ENCODE results near the gene PALM.

PALM gene

DNA sequence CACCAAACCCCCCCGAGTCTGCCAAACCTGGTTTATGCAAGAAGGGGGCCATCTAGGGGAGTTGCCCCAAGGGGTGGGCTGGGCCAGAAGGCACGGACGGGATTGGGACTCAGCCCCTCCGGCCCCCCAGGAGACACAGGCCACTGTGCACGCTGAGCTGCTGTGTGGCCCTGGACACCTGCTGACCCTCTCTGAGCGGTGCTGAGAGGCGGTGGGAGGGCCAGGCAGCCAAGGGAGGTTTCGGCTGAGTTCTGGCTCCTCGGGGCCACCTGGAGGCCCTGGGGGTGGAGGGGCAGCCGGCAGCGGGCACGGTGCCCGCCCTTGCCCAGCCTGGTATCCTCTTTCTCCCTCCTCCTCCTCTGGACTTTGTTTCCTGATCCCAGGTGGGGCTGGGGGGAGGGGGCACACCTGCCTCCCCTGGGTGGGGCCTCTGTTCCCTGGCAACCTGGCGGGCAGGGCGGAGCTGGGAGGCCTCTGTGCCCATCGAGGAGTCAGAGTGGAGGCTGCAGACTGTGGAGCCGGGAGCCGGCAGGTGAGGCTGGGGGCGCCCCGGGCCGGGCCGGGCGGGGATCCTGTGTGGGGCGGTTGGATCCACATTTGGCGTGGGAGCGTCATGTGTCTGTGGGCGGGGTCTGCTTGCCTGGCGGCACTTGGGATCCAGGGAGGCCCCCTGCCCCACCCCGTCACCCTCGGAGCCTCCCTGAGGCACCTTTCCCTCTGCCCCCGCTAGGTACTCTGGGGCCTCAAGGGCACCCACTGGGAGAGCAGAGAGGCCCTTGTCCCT lies 42.1 kb downstream of the PALM start, which contains the start of gene MISP:
TSS of gene MISP (plus strand) at position 473 of the 784 bp plus-strand sequence. CDS start 5,835 bp downstream, outside the sequence.
- in situ Hi-C loops (cut with HindIII; ENCODE audit: low sequenced_read_pairs): no loop called here

DNA sequence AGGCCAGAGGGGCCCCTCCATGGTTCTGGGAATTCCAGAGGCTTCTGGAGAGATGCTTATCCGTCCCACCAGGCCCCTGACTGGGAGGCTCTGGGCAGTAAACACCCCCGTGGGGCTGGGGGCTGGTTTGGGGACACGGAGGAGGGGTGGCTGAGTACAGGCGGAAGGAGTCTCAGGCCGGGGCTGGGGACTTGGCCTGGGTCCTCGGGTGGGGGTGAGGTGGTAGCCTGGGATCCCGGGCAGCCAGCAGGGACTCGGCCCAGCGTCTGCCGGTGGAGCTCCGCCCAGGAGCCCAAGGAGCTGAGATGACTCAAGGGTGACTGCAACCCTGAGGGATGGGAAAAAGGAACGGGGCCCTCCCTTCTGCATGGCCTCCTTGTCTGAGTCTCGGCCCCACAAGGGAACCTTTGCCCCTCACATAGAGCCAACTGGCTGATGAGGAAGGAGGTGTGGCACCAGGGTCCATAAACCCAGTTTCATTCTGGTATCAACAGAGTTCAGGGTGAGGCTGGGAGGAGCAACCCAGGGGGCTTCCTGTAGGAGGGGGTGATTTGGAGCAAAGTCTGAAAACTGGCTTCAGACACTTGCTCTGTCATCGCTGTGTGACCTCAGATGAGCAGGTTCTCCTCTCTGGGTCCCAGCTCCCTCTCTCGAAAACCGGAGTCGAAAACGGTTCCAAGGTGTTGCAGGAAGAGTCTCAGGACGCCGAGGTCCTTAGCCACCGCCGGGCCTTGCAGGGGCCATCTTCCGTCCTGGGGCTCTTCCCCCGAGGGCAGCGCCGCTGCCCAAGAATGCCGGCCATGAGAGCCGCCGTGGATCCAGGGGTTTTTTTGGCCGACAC lies 43.0 kb downstream of the PALM start:
- in situ Hi-C loops (cut with HindIII; ENCODE audit: low sequenced_read_pairs): no loop called here

GRCh38 chr19:752652-753517 lies 44.1 kb downstream of the PALM start:
- in situ Hi-C loops (cut with HindIII; ENCODE audit: low sequenced_read_pairs): no loop called here

GRCh38 chr19:754530-754929 lies 45.8 kb downstream of the PALM start:
- in situ Hi-C loops (cut with HindIII; ENCODE audit: low sequenced_read_pairs): no loop called here

GRCh38 chr19:755063-755462 lies 46.3 kb downstream of the PALM start:
- in situ Hi-C loops (cut with HindIII; ENCODE audit: low sequenced_read_pairs): no loop called here

- in situ Hi-C loops (cut with HindIII; ENCODE audit: low sequenced_read_pairs): no loop called here
Measured at GRCh38 chr19:756236-756635, 47.5 kb downstream of the PALM start.

GRCh38 chr19:756821-757688 lies 48.3 kb downstream of the PALM start:
- in situ Hi-C loops (cut with HindIII; ENCODE audit: low sequenced_read_pairs): no loop called here

GRCh38 chr19:757811-758668 lies 49.3 kb downstream of the PALM start:
- in situ Hi-C loops (cut with HindIII; ENCODE audit: low sequenced_read_pairs): no loop called here

GRCh38 chr19:763181-763580 lies 54.4 kb downstream of the PALM start:
- in situ Hi-C loops (cut with HindIII; ENCODE audit: low sequenced_read_pairs): no loop called here

DNA sequence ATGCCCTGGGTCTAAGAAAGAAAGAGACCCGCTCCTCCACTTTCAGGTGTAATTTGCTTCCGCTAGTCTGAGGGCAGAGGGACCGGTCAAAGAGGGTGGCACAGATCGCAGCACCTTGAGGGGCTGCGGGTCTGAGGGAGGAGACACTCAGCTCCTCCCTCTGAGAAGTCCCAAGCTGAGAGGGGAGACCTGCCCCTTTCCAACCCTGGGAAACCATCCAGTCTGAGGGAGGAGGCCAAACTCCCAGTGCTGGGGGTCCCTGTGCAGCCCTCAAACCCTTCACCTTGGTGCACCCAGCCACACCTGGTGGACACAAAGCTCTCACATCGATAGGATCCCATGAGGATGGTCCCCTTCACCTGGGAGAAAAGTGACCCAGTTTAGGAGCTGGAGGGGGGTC lies 55.1 kb downstream of the PALM start:
- in situ Hi-C loops (cut with HindIII; ENCODE audit: low sequenced_read_pairs): no loop called here

DNA sequence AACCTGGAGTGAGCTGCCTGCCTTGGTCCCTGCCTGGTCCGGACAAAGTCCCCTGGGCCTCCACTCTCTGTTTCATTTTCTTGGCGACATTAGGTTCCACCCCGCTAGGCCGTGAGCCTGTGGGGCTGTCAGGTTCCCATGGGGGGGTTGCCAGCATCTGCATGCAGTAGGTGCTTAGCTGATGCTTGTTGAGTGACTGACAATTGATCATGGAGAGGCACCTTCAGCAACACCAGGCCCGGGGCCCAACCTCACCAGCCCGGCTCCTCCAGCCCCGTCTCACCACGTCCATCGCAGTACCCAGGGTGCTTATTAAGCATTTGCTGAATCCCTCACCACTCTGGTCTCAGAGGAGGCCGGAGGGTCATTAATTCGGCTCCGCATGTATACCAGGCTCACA lies 55.6 kb downstream of the PALM start:
- in situ Hi-C loops (cut with HindIII; ENCODE audit: low sequenced_read_pairs): no loop called here

- in situ Hi-C loops (cut with HindIII; ENCODE audit: low sequenced_read_pairs): no loop called here
Measured at GRCh38 chr19:765179-765738, 56.5 kb downstream of the PALM start.

- in situ Hi-C loops (cut with HindIII; ENCODE audit: low sequenced_read_pairs): no loop called here
Measured at GRCh38 chr19:768424-768823, 59.7 kb downstream of the PALM start.

- in situ Hi-C loops (cut with HindIII; ENCODE audit: low sequenced_read_pairs): no loop called here
Measured at GRCh38 chr19:769616-770015, 60.9 kb downstream of the PALM start.

DNA sequence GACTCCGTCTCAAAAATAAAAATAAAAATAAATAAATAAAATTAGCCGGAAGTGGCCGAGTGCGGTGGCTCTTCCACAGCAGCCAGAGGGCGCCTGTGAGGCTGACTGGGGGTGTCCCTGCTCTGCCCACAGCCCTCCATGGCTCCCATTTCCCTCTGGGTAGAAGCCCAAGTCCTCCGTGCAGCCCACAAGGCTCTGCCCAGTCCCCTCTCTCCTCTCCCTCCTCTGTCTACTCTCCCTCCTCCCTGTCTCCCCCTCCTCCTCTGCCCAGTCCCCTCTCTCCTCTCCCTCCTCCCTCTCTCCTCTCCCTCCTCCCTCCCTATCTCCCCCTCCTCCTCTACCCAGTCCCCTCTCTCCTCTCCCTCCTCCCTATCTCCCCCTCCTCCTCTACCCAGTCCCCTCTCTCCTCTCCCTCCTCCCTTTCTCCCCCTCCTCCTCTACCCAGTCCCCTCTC lies 62.6 kb downstream of the PALM start:
- in situ Hi-C loops (cut with HindIII; ENCODE audit: low sequenced_read_pairs): no loop called here

GRCh38 chr19:772063-772462 lies 63.3 kb downstream of the PALM start:
- in situ Hi-C loops (cut with HindIII; ENCODE audit: low sequenced_read_pairs): no loop called here

DNA sequence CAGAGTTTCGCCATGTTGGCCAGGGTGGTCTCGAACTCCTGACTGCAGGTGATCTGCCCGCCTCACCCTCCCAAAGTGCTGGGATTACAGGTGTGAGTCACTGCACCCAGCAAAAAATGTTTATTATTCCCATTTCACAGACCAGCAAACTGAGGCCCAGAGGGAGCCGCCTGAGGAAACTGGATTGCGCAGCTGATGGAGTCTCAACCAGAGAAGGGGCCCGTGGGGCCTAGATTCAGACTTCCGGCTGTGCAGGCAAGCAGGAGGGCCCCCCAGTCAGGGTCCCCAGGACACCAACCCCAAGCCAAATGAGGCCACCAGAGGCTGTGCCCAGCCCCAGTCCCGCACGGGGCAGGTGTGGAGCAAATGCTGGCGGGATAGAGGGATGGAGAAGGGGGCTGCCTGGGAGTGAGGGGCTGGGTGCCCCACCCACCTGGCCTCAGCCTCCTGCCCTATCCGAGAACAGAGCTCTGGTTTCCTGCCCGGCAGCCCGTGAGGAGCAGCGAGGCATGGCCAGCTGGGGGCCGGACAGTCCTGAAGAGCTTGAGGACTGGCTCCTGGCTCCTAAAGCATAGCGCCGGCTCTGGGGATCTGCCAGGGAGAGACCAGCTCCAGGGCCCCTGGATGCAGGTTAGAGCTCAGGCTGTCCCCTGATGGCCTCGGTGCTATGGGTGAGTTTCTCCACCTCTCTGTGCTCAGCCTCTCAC lies 64.1 kb downstream of the PALM start:
- in situ Hi-C loops (cut with HindIII; ENCODE audit: low sequenced_read_pairs): no loop called here

- in situ Hi-C loops (cut with HindIII; ENCODE audit: low sequenced_read_pairs): no loop called here
Measured at GRCh38 chr19:776549-776948, 67.8 kb downstream of the PALM start.
